Measurements from ENCODE around the gene TCIRG1.
A peak's percentile ranks its signal among the peaks of the same experiment; 100 is the strongest.
"Not testable (repeated sequence)": the region's sequence is repeated elsewhere in the genome, so short reads cannot be mapped to it uniquely, and the experiment has no call there.

TCIRG1 gene

DNA sequence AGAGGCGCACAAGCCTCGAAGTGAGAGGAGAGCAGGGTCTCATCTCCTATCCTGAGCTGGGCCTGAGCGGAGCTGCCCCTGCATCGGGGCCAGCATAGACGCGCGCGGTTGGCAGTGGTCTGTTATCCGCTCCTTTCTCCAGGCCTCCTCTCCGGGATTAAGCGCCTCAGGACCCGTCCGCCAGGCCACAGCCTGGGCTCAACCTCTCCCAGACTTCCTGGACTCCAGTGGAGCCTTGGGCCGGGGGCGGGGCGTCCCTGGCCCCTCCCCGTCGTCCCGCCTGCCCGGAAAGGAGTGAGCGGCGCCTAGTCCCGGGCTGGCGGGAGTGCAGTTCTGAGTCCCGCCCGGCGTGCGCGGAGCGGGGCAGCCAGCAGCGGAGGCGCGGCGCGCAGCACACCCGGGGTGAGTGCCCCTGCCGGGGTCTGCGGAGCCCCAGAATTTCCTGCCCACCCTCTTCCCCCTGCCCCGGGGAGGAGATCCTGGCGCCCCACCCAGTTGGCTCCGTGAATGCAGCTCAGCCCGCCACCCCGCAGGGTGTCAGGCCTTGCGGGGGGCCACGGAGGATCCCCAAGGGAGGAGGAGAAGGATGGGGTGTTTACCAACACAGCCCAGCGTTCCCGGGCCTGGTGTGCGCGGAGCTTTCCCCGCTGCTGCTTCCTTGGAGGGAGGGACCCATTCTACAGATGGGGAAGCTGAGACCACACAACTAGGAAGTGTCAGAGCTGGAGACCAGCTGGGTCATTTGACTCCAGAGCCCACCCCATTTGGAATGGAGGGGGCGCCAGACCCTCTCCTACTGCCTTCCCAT is at the start of gene TCIRG1:
Gene TCIRG1 (plus strand): TSS at position 308 of the 808 bp plus-strand sequence. CDS start 2,247 bp downstream, outside the sequence.
- H3K27ac ChIP-seq, result peak within 1 kb of the TSS; percentile 73
- TF ChIP-seq, protein P1, sequence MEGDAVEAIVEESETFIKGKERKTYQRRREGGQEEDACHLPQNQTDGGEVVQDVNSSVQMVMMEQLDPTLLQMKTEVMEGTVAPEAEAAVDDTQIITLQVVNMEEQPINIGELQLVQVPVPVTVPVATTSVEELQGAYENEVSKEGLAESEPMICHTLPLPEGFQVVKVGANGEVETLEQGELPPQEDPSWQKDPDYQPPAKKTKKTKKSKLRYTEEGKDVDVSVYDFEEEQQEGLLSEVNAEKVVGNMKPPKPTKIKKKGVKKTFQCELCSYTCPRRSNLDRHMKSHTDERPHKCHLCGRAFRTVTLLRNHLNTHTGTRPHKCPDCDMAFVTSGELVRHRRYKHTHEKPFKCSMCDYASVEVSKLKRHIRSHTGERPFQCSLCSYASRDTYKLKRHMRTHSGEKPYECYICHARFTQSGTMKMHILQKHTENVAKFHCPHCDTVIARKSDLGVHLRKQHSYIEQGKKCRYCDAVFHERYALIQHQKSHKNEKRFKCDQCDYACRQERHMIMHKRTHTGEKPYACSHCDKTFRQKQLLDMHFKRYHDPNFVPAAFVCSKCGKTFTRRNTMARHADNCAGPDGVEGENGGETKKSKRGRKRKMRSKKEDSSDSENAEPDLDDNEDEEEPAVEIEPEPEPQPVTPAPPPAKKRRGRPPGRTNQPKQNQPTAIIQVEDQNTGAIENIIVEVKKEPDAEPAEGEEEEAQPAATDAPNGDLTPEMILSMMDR (conservative IDR thresholded peaks at IDR 0.05), result no peak

GRCh38 chr11:67990546-67991346 is 48.1 kb upstream of the TCIRG1 start:
- not testable (repeated sequence) for H3K27ac ChIP-seq

GRCh38 chr11:67991347-67992121 is 47.3 kb upstream of the TCIRG1 start:
- H3K27ac ChIP-seq, result not testable (repeated sequence)

DNA sequence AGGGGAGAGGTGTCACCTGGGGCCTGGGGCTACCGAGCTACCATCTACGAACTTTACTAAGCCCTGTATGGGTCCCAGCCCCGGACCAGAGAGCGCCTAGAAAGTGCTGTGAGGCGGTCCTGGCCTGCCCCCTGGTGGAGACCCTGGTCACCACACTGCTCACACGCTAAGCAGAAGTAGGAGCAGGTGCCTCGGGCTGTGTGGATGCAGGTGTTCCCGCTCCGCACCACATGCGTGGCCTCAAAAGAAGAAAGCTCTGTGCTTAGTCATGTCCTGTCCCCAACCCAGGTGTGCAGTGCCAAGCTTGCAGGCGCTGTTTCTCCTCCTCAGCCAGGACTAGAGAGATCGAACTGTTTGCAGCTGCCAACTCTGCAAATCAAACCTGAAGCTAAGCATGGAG is 45.0 kb upstream of the TCIRG1 start:
- TF ChIP-seq, protein P1 (conservative IDR thresholded peaks at IDR 0.05), result peak; percentile 95

GRCh38 chr11:67994387-67994786 is 44.4 kb upstream of the TCIRG1 start:
- H3K27ac ChIP-seq, result not testable (repeated sequence)

More for the DNA sequence above, 45.0 kb upstream of the TCIRG1 start:
- not testable (repeated sequence) for H3K27ac ChIP-seq

DNA sequence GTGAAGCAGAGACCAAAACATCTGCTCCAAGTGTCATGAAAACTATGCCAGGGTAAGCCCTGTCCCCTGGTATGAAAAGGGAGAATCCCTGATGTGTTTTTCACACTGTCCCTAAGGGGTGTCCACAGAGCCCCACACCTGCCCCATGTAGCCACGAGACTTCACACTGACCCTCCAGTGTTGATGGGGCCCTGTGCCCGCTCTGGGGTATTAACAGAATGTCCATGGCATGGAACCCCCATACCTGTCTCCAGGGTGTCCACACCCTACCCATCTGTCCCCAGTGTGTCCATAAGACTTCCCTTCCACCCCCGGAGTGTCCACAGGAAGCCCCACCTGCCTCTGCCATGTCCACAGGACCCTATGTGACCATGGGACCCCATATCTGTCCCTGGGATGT is 43.7 kb upstream of the TCIRG1 start:
- H3K27ac ChIP-seq, result not testable (repeated sequence)

- not testable (repeated sequence) for H3K27ac ChIP-seq
Observed at GRCh38 chr11:67995579-67995978, 43.2 kb upstream of the TCIRG1 start.

GRCh38 chr11:67996051-67996450 is 42.8 kb upstream of the TCIRG1 start:
- 0 out of 2 replicates have a peak overlapping the region, but pooled peaks have one; percentile 2 for H3K27ac ChIP-seq
- TF ChIP-seq, protein P1 (conservative IDR thresholded peaks at IDR 0.05), result no peak

GRCh38 chr11:67996622-67997474 is 42.0 kb upstream of the TCIRG1 start:
- TF ChIP-seq, protein P1 (conservative IDR thresholded peaks at IDR 0.05), result no peak
- 0 out of 2 replicates have a peak overlapping the region, but pooled peaks have one; percentile 2 for H3K27ac ChIP-seq

Data from VCaP (cell line).